Common myeloid progenitor, CD34-positive (primary cell): ENCODE data around the gene SUMO3.
A peak's percentile ranks its signal among the peaks of the same experiment; 100 is the strongest.

Source experiments
- CTCF ChIA-PET: fragments of 350-600 bp; sonication (Branson Sonifier 250); formaldehyde crosslinking; loops from one replicate; lab custom pipeline; 2021; ENCODE audit warnings: antibody characterized with exemption; lab: Charles Lee
- POLR2A ChIA-PET: fragments of 350-600 bp; sonication (Branson Sonifier 250); formaldehyde crosslinking; loops from one replicate; lab custom pipeline; 2021; ENCODE audit warnings: antibody characterized with exemption; lab: Charles Lee
- DNase-seq, 3 donors: peaks; one replicate each; pipeline versions ENCODE4 v3.0.0 to v3.0.0-alpha.2; 2013
- H3K27ac ChIP-seq, 2 experiments: 1 replicate in 1 of 2; 2 replicates in 1 of 2; pipeline ENCODE4 v1.7.0; 2013; ENCODE audit warnings: inconsistent platforms in 2 of 2, low read length in 2 of 2, mild to moderate bottlenecking in 2 of 2, low read depth in 1 of 2, moderate library complexity in 1 of 2; ENCODE audit not compliant: severe bottlenecking in 2 of 2, insufficient read depth in 1 of 2, poor library complexity in 1 of 2
- H3K27me3 ChIP-seq, 5 experiments: replicated peaks in 2 of 5; 1 replicate in 3 of 5; 2 replicates in 2 of 5; pipeline versions ENCODE4 v1.6.1 to v1.7.0; 2013; ENCODE audit warnings: low read length in 4 of 5, mild to moderate bottlenecking in 2 of 5, moderate library complexity in 2 of 5, inconsistent platforms in 1 of 5; ENCODE audit not compliant: insufficient read depth in 5 of 5, control insufficient read depth in 4 of 5
- H3K36me3 ChIP-seq, 4 experiments: 1 replicate in 2 of 4; 2 replicates in 2 of 4; pipeline versions ENCODE4 v1.6.1 to v1.7.0; 2013; ENCODE audit warnings: low read length in 3 of 4, control low read depth in 1 of 4, mild to moderate bottlenecking in 1 of 4; ENCODE audit not compliant: control insufficient read depth in 4 of 4, insufficient read depth in 4 of 4
- H3K4me1 ChIP-seq, 4 experiments: 1 replicate in 3 of 4; 2 replicates in 1 of 4; pipeline versions ENCODE4 v1.6.1 to v1.7.1; 2013; ENCODE audit warnings: low read length in 3 of 4, mild to moderate bottlenecking in 3 of 4, control low read depth in 1 of 4, inconsistent platforms in 1 of 4, moderate library complexity in 1 of 4; ENCODE audit not compliant: control insufficient read depth in 4 of 4, insufficient read depth in 4 of 4; ENCODE audit errors: control extremely low read depth in 1 of 4
- H3K4me3 ChIP-seq, 7 experiments: 1 replicate in 4 of 7; 2 replicates in 3 of 7; pipeline versions ENCODE4 v1.5.1 to v1.7.0; 2013; ENCODE audit warnings: mild to moderate bottlenecking in 7 of 7, low read length in 6 of 7, moderate library complexity in 6 of 7, inconsistent platforms in 2 of 7, low read depth in 2 of 7, control low read depth in 1 of 7; ENCODE audit not compliant: insufficient read depth in 4 of 7, control insufficient read depth in 1 of 7; ENCODE audit errors: extremely low read depth in 1 of 7
- H3K9me3 ChIP-seq, 5 experiments: 1 replicate in 4 of 5; 2 replicates in 1 of 5; pipeline versions ENCODE4 v1.6.1 to v1.7.1; 2013; ENCODE audit warnings: low read length in 4 of 5, mild to moderate bottlenecking in 2 of 5, inconsistent platforms in 1 of 5, low read depth in 1 of 5, moderate library complexity in 1 of 5; ENCODE audit not compliant: control insufficient read depth in 4 of 5, insufficient read depth in 2 of 5; ENCODE audit errors: control extremely low read depth in 1 of 5
- WGBS: methylation state at CpG from one replicate; pipeline ENCODE4 v1.1.5; 2013; ENCODE audit not compliant: insufficient coverage; 5-methylcytosine and 5-hydroxymethylcytosine counted together

The SUMO3 gene

GRCh38 chr21:44853601-44854390 lies 35.9 kb upstream of the SUMO3 start:
- H3K27ac ChIP-seq, result peak overlapping the region in 1 of 2 experiments; percentile 78
- H3K27me3 ChIP-seq, result no peaks in the 10 kb centered on the region
- peaks cover 6 to 68% (median 30%) of the 10 kb centered on the region in 4 experiments for H3K4me1 ChIP-seq
- peaks cover 13 to 83% (median 67%) of the 10 kb centered on the region in 4 experiments for H3K36me3 ChIP-seq
- 96% methylated on average over 30 of the region's 34 CpGs for WGBS
- ChIA-PET POLR2A (interaction anchor here (0.5 kb wide), 1 partner anchor 13 kb away, joined by 3 read pairs; no protein-coding TSS in a partner anchor), CTCF (interaction anchor here (0.8 to 1.8 kb wide), 7 partner anchors 14 to 55 kb away, joined by 3 to 8 read pairs (median 4); no protein-coding TSS in a partner anchor)
- DNase-seq, result no peak
- no peaks in the 10 kb centered on the region for H3K9me3 ChIP-seq
- H3K4me3 ChIP-seq, result no peak overlapping the region

GRCh38 chr21:44850905-44851657 lies 33.2 kb upstream of the SUMO3 start:
- H3K4me3 ChIP-seq, result peak overlapping the region in 1 of 7 experiments; percentile 36
- DNase-seq, result no peak
- H3K27me3 ChIP-seq, result no peaks in the 10 kb centered on the region
- ChIA-PET POLR2A (interaction anchor here (0.9 to 1.2 kb wide), 2 partner anchors 9 to 12 kb away, joined by 3 read pairs; no protein-coding TSS in a partner anchor), CTCF (interaction anchor here (1.0 to 2.1 kb wide), 5 partner anchors 10 to 32 kb away, joined by 3 to 7 read pairs (median 4); no protein-coding TSS in a partner anchor)
- H3K4me1 ChIP-seq, result peaks cover 6 to 67% (median 40%) of the 10 kb centered on the region in 4 experiments
- peak overlapping the region in 1 of 2 experiments; percentile 43 for H3K27ac ChIP-seq
- peaks cover 11 to 75% (median 52%) of the 10 kb centered on the region in 4 experiments for H3K36me3 ChIP-seq
- H3K9me3 ChIP-seq, result no peaks in the 10 kb centered on the region
- WGBS, result 86% methylated on average over 20 of the region's 26 CpGs

GRCh38 chr21:44850208-44850800 lies 32.4 kb upstream of the SUMO3 start:
- no peak for DNase-seq
- H3K4me3 ChIP-seq, result no peak overlapping the region
- H3K4me1 ChIP-seq, result peaks cover 6 to 67% (median 44%) of the 10 kb centered on the region in 4 experiments
- H3K27me3 ChIP-seq, result no peaks in the 10 kb centered on the region
- H3K9me3 ChIP-seq, result no peaks in the 10 kb centered on the region
- ChIA-PET POLR2A (interaction anchor here (0.9 to 1.2 kb wide), 2 partner anchors 10 to 11 kb away, joined by 3 read pairs; no protein-coding TSS in a partner anchor), CTCF (interaction anchor here (1.0 kb wide), 1 partner anchor 10 kb away, joined by 4 read pairs; no protein-coding TSS in a partner anchor)
- WGBS, result 93% methylated on average over 16 of the region's 20 CpGs
- no peak overlapping the region for H3K27ac ChIP-seq
- H3K36me3 ChIP-seq, result peaks cover 9 to 68% (median 46%) of the 10 kb centered on the region in 4 experiments

- Histone ChIP-seq H3K4me3 (no peak overlapping the region), H3K27me3 (no peaks in the 10 kb centered on the region), H3K27ac (no peak overlapping the region), H3K36me3 (peaks cover 9 to 61% (median 43%) of the 10 kb centered on the region in 4 experiments), H3K9me3 (no peaks in the 10 kb centered on the region), H3K4me1 (peaks cover 6 to 64% (median 42%) of the 10 kb centered on the region in 4 experiments)
- ChIA-PET CTCF (no interaction called here), POLR2A (no interaction called here)
- 100% methylated on average over 5 of the region's 12 CpGs for WGBS
- DNase-seq, result no peak
Observed at GRCh38 chr21:44849616-44850130, 31.8 kb upstream of the SUMO3 start.

- POLR2A ChIA-PET, result interaction anchor here (0.7 to 2.8 kb wide), 2 partner anchors 25 to 28 kb away, joined by 3 to 7 read pairs; partner anchors contain the start of gene PTTG1IP
- WGBS, result 99% methylated on average over 36 of the region's 36 CpGs
Observed at GRCh38 chr21:44848821-44849521, 31.1 kb upstream of the SUMO3 start.

More at GRCh38 chr21:44848821-44849521, 31.1 kb upstream of the SUMO3 start:
- peaks cover 9 to 54% (median 39%) of the 10 kb centered on the region in 4 experiments for H3K36me3 ChIP-seq
- no peak overlapping the region for H3K27ac ChIP-seq
- no peak overlapping the region for H3K4me3 ChIP-seq
- no peaks in the 10 kb centered on the region for H3K9me3 ChIP-seq
- no peaks in the 10 kb centered on the region for H3K27me3 ChIP-seq
- H3K4me1 ChIP-seq, result peaks cover 6 to 57% (median 38%) of the 10 kb centered on the region in 4 experiments
- CTCF ChIA-PET, result no interaction called here
- no peak for DNase-seq
